ENCODE measurements around the gene ADAM30. TPM values are rescaled to one million over a fixed set of nuclear protein-coding genes. Genes with fewer than 3 reads are reported as not detected.

The ADAM30 gene
- total RNA-seq, 2 donors from 2014 or later, result not detected

DNA sequence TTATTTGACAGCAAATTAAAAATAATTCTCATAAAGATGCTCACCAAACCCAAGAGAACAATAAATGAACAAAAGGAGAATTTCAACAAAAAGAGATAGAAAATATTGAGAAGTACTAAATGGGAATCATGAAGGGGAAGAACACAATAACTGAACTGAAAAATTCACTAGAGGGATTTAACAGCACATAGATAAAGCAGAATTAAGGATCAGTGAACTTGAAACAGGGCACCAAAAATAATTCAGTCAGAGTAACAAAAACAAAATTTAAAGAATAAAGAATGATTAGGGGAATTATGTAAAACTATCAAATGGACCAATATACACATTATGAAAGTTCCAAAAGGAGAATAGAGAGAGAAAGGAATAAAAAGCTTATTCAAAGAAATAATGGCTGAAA is 7.8 kb downstream of the ADAM30 start:
- no peaks in the 10 kb centered on the region for H3K36me3 ChIP-seq (replicated peaks in 1 of 2; ENCODE audit: insufficient read depth in 1 of 2, low read depth in 2 of 2)
- no peak overlapping the region for H3K27ac ChIP-seq
- DNase-seq (no peak), ATAC-seq (no peak)
- TF ChIP-seq CTCF (IDR thresholded peaks at IDR 0.05), result no peak
- TF ChIP-seq POLR2A (IDR thresholded peaks at IDR 0.05), result no peak
- H3K4me1 ChIP-seq, result peaks cover 7% of the 10 kb centered on the region
- intact Hi-C loops (cut with DNase I), result no loop called here
- H3K9me3 ChIP-seq, result no peaks in the 10 kb centered on the region
- no peaks in the 10 kb centered on the region for H3K27me3 ChIP-seq
- H3K4me3 ChIP-seq, result no peak overlapping the region

DNA sequence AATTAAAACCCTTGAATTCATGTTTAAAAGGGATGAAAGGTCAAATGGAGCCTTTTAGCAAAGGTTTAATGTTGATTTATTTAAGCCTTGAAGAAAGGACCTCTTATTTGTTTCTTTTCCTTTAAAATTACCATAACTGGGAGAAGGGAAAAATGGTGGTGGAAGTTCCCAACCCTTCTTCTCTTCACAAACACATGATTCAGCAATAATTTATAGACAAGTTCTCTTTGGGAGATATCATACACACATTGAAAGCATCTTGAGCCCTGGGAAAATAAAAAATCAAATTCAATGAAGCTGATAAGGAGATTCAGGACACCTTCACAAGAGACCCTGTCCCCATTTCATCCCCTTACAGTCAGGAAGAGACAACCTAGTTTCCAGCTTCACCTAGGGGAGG is 8.9 kb downstream of the ADAM30 start:
- intact Hi-C loops (cut with DNase I), result no loop called here
- H3K27me3 ChIP-seq, result no peaks in the 10 kb centered on the region
- ATAC-seq (no peak), DNase-seq (no peak)
- H3K4me1 ChIP-seq, result no peaks in the 10 kb centered on the region
- H3K4me3 ChIP-seq, result no peak overlapping the region
- no peaks in the 10 kb centered on the region for H3K36me3 ChIP-seq (replicated peaks in 1 of 2; ENCODE audit: insufficient read depth in 1 of 2, low read depth in 2 of 2)
- H3K9me3 ChIP-seq, result no peaks in the 10 kb centered on the region
- H3K27ac ChIP-seq, result no peak overlapping the region
- no peak for TF ChIP-seq POLR2A (IDR thresholded peaks at IDR 0.05)
- no peak for TF ChIP-seq CTCF (IDR thresholded peaks at IDR 0.05)

DNA sequence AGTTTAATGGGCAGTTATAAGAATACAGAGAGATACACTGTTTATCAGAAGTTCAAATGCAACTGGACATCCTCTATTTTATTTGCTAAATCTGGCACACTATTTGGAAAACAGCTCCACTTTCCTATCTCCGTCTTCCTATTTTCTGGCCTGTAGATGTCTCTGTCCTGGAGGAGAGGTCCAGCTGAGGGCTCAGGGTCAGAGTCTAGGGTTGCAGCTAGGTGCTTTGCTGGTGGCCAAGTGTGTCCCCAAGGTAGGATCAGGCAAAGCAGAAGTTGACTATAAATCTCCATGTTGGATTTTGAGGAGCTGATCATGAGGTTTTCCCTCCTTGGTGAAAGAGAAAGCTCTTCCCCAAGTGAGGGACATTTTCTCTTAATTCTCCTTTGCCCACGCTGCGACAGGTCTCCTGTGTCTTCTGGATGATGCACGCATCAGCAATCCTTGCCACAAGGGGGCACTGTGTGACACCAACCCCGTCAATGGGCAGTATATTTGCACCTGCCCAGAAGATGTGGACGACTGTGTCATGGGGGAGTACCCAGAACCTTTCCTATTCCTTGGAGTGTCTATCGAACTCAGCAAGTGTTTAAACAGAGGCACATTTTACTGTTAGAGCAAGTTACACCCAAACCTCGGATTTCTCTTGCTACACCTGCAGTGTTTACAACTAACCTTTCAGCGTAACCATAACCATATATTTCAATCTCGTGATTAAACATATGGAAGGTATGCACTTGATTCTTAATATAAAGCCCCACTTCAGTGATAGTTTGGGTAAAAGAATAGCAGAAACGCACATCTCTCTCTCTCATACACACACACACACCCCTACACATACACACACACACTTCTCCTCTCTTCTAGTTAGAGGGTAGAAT is 10.2 kb downstream of the ADAM30 start:
- Histone ChIP-seq H3K27me3 (no peaks in the 10 kb centered on the region), H3K4me3 (no peak overlapping the region), H3K9me3 (no peaks in the 10 kb centered on the region), H3K36me3 (replicated peaks in 1 of 2; ENCODE audit: insufficient read depth in 1 of 2, low read depth in 2 of 2) (no peaks in the 10 kb centered on the region), H3K27ac (no peak overlapping the region), H3K4me1 (no peaks in the 10 kb centered on the region)
- ATAC-seq (peak; percentile 83), DNase-seq (peak; percentile 66 to 81 (median 74))
- 37 to 44% methylated on average over 11 of the region's 11 CpGs for WGBS, 2 donors
- TF ChIP-seq CTCF (IDR thresholded peaks at IDR 0.05) (peak; percentile 61 to 82 (median 69)), POLR2A (IDR thresholded peaks at IDR 0.05) (no peak)
- intact Hi-C loops (cut with DNase I), result no loop called here

GRCh38 chr1:119884711-119885110 is 11.6 kb downstream of the ADAM30 start:
- Histone ChIP-seq H3K4me1 (no peaks in the 10 kb centered on the region), H3K9me3 (no peaks in the 10 kb centered on the region), H3K4me3 (no peak overlapping the region), H3K27me3 (no peaks in the 10 kb centered on the region), H3K36me3 (replicated peaks in 1 of 2; ENCODE audit: insufficient read depth in 1 of 2, low read depth in 2 of 2) (no peaks in the 10 kb centered on the region), H3K27ac (no peak overlapping the region)
- WGBS, 2 donors, result 33 to 36% methylated on average over 2 of the region's 2 CpGs
- intact Hi-C loops (cut with DNase I), result no loop called here
- DNase-seq (no peak), ATAC-seq (no peak)
- no peak for TF ChIP-seq CTCF (IDR thresholded peaks at IDR 0.05)
- TF ChIP-seq POLR2A (IDR thresholded peaks at IDR 0.05), result no peak

DNA sequence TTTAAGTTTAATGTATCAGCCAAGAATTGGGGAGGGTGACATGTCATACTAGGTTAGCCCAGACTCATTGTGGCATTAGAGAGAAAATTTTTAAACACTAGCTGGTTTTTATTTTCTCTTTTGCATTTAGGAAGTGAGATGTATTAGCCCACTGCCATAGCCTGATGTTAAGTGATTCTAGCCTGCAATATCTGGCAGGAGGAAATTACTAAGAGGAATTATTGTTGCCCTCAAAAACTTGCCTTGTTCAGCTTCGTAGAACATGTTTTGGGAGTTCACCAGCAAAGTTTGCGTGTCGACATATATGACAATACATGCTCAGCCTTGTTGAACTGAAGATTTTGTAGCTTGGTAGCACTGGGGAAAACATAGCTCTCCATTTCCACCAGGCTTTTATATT is 12.5 kb downstream of the ADAM30 start:
- 77 to 81% methylated on average over 3 of the region's 3 CpGs for WGBS, 2 donors
- Histone ChIP-seq H3K27ac (no peak overlapping the region), H3K27me3 (no peaks in the 10 kb centered on the region), H3K36me3 (replicated peaks in 1 of 2; ENCODE audit: insufficient read depth in 1 of 2, low read depth in 2 of 2) (no peaks in the 10 kb centered on the region), H3K4me3 (no peak overlapping the region), H3K9me3 (no peaks in the 10 kb centered on the region), H3K4me1 (no peaks in the 10 kb centered on the region)
- intact Hi-C loops (cut with DNase I), result no loop called here
- TF ChIP-seq CTCF (IDR thresholded peaks at IDR 0.05) (no peak), POLR2A (IDR thresholded peaks at IDR 0.05) (no peak)
- no peak for ATAC-seq
- DNase-seq, result no peak

Measured in body of pancreas (tissue), 4 donors.